ENCODE measurements around the gene CNTNAP2.

- TF ChIP-seq ZNF366 (tag by site-specific recombination; conservative IDR thresholded peaks at IDR 0.05) (no peak), ZNF175 (tag by site-specific recombination; IDR thresholded peaks at IDR 0.05) (no peak), ZSCAN23 (tag by site-specific recombination; IDR thresholded peaks at IDR 0.05) (no peak), ZNF221 (tag by site-specific recombination; IDR thresholded peaks at IDR 0.05; ENCODE audit: borderline replicate concordance) (no peak), BCL11A (tag by site-specific recombination; IDR thresholded peaks at IDR 0.05; ENCODE audit: low read depth) (no peak), ZNF600 (tag by site-specific recombination; IDR thresholded peaks at IDR 0.05) (no peak), TCF7L2 (IDR thresholded peaks at IDR 0.05; ENCODE audit: borderline replicate concordance, low read depth, low read length) (no peak), ZNF24 (tag by site-specific recombination; IDR thresholded peaks at IDR 0.05) (no peak), YY1 (tag by site-specific recombination; IDR thresholded peaks at IDR 0.05) (no peak), CTCF (tag by site-specific recombination; IDR thresholded peaks at IDR 0.05) (no peak), ZNF585B (tag by site-specific recombination; IDR thresholded peaks at IDR 0.05) (no peak), PRDM10 (tag by site-specific recombination; IDR thresholded peaks at IDR 0.05) (no peak)
- TF ChIP-seq, protein P1, sequence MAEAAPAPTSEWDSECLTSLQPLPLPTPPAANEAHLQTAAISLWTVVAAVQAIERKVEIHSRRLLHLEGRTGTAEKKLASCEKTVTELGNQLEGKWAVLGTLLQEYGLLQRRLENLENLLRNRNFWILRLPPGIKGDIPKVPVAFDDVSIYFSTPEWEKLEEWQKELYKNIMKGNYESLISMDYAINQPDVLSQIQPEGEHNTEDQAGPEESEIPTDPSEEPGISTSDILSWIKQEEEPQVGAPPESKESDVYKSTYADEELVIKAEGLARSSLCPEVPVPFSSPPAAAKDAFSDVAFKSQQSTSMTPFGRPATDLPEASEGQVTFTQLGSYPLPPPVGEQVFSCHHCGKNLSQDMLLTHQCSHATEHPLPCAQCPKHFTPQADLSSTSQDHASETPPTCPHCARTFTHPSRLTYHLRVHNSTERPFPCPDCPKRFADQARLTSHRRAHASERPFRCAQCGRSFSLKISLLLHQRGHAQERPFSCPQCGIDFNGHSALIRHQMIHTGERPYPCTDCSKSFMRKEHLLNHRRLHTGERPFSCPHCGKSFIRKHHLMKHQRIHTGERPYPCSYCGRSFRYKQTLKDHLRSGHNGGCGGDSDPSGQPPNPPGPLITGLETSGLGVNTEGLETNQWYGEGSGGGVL (tag by site-specific recombination; IDR thresholded peaks at IDR 0.05), result no peak
These were observed 1745.3 kb downstream of the CNTNAP2 start for GRCh38 chr7:147861945-147862344.
